Peyer's patch (tissue), 4 donors: ENCODE measurements around the gene ZNF146. TPM values are rescaled to one million over a fixed set of nuclear protein-coding genes. Genes with fewer than 3 reads are reported as not detected.
"Not testable (repeated sequence)": the region's sequence is repeated elsewhere in the genome, so short reads cannot be mapped to it uniquely, and the experiment has no call there.

Experiments used
- DNase-seq, 3 donors: peaks; one replicate each; pipeline ENCODE4 v3.0.0-alpha.2; 2017 to 2019
- H3K27ac ChIP-seq, 4 donors: fragments of 200-600 bp; sonication (generic); one replicate each; pipeline ENCODE4 v1.5.1; 2016 to 2019
- H3K27me3 ChIP-seq, 2 donors: fragments of 200-600 bp; sonication (generic); one replicate each; pipeline ENCODE4 v1.5.1; 2019
- H3K36me3 ChIP-seq, 3 donors: fragments of 200-600 bp; sonication (generic); one replicate each; pipeline ENCODE4 v1.5.1; 2016 to 2019
- H3K4me1 ChIP-seq, 4 donors: fragments of 200-600 bp; sonication (generic); one replicate each; pipeline ENCODE4 v1.5.1; 2016 to 2019
- H3K4me3 ChIP-seq, 4 donors: fragments of 200-600 bp; sonication (generic); 1 replicate in 3 of 4; 2 replicates in 1 of 4; pipeline ENCODE4 v1.5.1; 2016 to 2019; ENCODE audit warnings: mild to moderate bottlenecking in 1 of 4
- H3K9me3 ChIP-seq, 4 donors: fragments of 200-600 bp; sonication (generic); one replicate each; pipeline ENCODE4 v1.5.1; 2016 to 2019; ENCODE audit warnings: mild to moderate bottlenecking in 1 of 4
- POLR2A ChIP-seq, 2 donors: fragments of 450-650 bp; IDR thresholded peaks; one replicate each; pipeline ENCODE4 v1.5.1; 2017; ENCODE audit warnings: antibody characterized with exemption in 2 of 2, mild to moderate bottlenecking in 2 of 2, moderate library complexity in 2 of 2
- total RNA-seq, 4 donors: library from RNA; depleted of rRNA; stranded (reverse); fragments of >200 nt; gene quantifications; one replicate each; pipeline ENCODE4 v1.1.0, GENCODE V29; 2016
- TF ChIP-seq, protein P1 (sequence below), 6 experiments: fragments of 450-650 bp in 4 of 6; fragments of 200-600 bp in 2 of 6; sonication (generic) in 1 of 6; IDR thresholded peaks; one replicate each; pipeline ENCODE4 v1.5.1; 2017 to 2019; ENCODE audit warnings: antibody characterized with exemption in 6 of 6, mild to moderate bottlenecking in 3 of 6, moderate library complexity in 1 of 6

Gene ZNF146
- total RNA-seq, 4 donors from 2014 or later, result 43.2 to 71.0 (median 43.6) TPM

DNA sequence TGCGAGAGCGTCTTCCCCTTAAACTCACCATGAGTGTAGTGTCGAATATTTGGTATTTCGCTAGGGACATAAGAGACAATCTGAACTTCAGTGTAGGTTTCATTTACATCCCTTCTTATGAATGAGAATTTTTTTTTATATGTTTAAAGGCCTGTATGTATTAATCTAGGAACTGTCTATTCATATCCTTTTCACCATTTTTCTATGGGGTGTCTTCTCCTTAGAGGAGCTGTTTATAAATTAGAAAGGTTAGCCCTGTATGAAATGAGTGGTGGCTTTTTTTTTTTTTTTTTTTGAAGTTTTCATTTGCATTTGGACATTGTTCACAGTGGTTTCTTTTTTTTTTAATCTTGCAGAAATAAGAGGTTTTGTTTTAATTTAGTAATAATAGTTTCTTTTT is 7.6 kb downstream of the ZNF146 start:
- peaks cover 0 to 15% (median 0%) of the 10 kb centered on the region in 4 donors for H3K4me1 ChIP-seq
- H3K9me3 ChIP-seq, result peaks cover 0 to under 1% (median 0%) of the 10 kb centered on the region in 4 donors
- H3K36me3 ChIP-seq, result peaks cover 0 to 62% (median 0%) of the 10 kb centered on the region in 3 donors
- H3K27ac ChIP-seq, result no peak overlapping the region
- no peak overlapping the region for H3K4me3 ChIP-seq
- DNase-seq, result no peak
- TF ChIP-seq, protein P1, sequence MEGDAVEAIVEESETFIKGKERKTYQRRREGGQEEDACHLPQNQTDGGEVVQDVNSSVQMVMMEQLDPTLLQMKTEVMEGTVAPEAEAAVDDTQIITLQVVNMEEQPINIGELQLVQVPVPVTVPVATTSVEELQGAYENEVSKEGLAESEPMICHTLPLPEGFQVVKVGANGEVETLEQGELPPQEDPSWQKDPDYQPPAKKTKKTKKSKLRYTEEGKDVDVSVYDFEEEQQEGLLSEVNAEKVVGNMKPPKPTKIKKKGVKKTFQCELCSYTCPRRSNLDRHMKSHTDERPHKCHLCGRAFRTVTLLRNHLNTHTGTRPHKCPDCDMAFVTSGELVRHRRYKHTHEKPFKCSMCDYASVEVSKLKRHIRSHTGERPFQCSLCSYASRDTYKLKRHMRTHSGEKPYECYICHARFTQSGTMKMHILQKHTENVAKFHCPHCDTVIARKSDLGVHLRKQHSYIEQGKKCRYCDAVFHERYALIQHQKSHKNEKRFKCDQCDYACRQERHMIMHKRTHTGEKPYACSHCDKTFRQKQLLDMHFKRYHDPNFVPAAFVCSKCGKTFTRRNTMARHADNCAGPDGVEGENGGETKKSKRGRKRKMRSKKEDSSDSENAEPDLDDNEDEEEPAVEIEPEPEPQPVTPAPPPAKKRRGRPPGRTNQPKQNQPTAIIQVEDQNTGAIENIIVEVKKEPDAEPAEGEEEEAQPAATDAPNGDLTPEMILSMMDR (IDR thresholded peaks at IDR 0.05), result no peak
- TF ChIP-seq POLR2A (IDR thresholded peaks at IDR 0.05), result no peak
- no peaks in the 10 kb centered on the region for H3K27me3 ChIP-seq

DNA sequence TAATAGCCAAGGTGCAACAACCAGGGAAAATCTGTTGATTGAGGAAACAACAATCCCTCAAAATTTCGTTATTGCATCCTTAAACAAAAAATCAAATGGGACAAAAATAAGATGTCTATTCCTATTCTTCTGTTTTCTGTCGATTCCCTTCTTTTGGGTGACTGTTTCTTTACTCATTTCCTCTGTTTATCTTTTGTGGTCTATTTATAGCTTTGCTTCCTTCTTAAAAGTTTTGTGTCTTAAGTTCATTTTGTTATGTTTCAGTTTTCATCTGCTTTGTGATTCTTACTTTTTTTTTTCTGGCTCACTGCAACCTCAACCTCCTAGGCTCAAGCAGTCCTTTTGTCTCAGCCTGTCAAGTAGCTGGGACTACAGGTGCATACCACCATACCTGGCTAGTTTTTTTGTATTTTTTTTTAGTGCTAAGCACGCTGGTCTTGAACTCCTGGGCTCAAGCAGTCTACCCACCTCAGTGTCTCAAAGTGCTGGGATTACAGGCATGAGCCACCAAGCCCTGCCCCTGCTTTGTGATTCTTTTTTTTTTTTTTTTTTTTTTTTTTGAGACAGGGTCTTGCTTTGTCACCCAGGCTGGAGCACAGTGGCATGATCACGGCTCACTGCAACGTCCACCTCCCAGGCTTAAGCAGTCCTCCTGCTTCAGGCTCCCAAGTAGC is 10.4 kb downstream of the ZNF146 start:
- no peak overlapping the region for H3K4me3 ChIP-seq
- peaks cover 0 to 79% (median 7%) of the 10 kb centered on the region in 3 donors for H3K36me3 ChIP-seq
- peaks cover 0 to 15% (median 0%) of the 10 kb centered on the region in 4 donors for H3K4me1 ChIP-seq
- no peak overlapping the region for H3K27ac ChIP-seq
- no peak for DNase-seq
- H3K27me3 ChIP-seq, result no peaks in the 10 kb centered on the region
- peaks cover 0 to 13% (median 0%) of the 10 kb centered on the region in 4 donors for H3K9me3 ChIP-seq
- no peak for TF ChIP-seq POLR2A (IDR thresholded peaks at IDR 0.05)
- TF ChIP-seq, protein P1 (IDR thresholded peaks at IDR 0.05), result no peak

DNA sequence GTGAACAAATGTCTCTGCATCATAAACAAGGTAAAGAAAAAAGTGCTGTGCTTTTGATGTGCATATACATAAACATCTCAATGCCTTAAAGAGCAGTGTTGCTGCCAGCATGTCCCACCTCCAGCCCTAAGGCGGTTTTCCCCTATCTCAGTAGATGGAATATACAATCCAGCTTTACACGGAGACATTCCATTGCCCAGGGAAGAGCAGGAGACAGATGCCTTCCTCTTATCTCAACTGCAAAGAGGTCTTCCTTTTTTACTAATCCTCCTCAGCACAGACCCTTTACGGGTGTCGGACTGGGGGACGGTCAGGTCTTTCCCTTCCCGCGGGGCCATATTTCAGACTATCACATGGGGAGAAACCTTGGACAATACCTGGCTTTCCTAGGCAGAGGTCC is 18.7 kb downstream of the ZNF146 start:
- not testable (repeated sequence) for DNase-seq, H3K4me3 ChIP-seq, H3K27me3 ChIP-seq, H3K4me1 ChIP-seq, H3K27ac ChIP-seq
- peaks cover 0 to 65% (median 19%) of the 10 kb centered on the region in 4 donors for H3K9me3 ChIP-seq
- H3K36me3 ChIP-seq, result peaks cover 0 to 99% (median 33%) of the 10 kb centered on the region in 3 donors

DNA sequence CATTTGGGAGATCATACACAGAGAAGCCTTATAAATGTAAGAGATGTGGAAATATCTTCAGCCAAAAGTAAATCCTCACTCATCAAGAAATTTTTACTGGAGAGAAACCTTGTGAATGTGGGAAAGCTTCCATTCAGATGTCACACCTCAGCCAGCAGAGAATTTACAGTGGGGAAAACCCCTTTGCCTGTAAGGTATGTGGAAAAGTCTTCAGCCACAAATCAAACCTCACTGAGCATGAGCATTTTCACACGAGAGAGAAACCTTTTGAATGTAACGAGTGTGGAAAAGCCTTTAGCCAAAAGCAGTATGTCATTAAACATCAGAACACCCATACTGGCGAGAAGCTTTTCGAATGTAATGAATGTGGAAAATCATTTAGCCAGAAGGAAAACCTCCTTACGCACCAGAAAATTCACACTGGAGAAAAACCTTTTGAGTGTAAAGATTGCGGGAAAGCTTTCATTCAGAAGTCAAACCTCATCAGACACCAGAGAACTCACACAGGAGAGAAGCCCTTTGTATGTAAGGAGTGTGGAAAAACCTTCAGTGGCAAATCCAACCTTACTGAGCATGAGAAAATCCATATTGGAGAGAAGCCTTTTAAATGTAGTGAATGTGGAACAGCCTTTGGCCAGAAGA is 21.5 kb downstream of the ZNF146 start:
- TF ChIP-seq POLR2A (IDR thresholded peaks at IDR 0.05), result no peak
- TF ChIP-seq, protein P1 (IDR thresholded peaks at IDR 0.05), result no peak
- Histone ChIP-seq H3K4me1 (no peaks in the 10 kb centered on the region), H3K9me3 (peaks cover 0 to 64% (median 22%) of the 10 kb centered on the region in 4 donors)

DNA sequence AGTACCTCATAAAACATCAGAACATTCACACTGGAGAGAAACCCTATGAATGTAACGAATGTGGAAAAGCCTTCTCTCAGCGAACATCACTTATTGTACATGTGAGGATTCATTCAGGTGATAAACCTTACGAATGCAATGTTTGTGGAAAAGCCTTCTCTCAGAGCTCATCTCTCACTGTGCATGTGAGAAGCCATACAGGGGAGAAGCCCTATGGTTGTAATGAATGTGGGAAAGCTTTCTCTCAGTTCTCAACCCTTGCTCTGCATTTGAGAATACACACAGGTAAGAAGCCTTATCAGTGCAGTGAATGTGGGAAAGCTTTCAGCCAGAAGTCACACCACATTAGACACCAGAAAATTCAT is 22.0 kb downstream of the ZNF146 start:
- H3K36me3 ChIP-seq, result peaks cover 0 to 81% (median 21%) of the 10 kb centered on the region in 3 donors
- TF ChIP-seq, protein P1 (IDR thresholded peaks at IDR 0.05), result no peak
- no peak for TF ChIP-seq POLR2A (IDR thresholded peaks at IDR 0.05)
- DNase-seq, result no peak
- no peak overlapping the region for H3K27ac ChIP-seq
- H3K4me3 ChIP-seq, result no peak overlapping the region
- no peaks in the 10 kb centered on the region for H3K4me1 ChIP-seq
- H3K9me3 ChIP-seq, result peaks cover 0 to 64% (median 22%) of the 10 kb centered on the region in 4 donors
- no peaks in the 10 kb centered on the region for H3K27me3 ChIP-seq

More for the DNA sequence above, 21.5 kb downstream of the ZNF146 start:
- DNase-seq, result no peak
- Histone ChIP-seq H3K4me3 (no peak overlapping the region), H3K27ac (no peak overlapping the region), H3K36me3 (peaks cover 0 to 86% (median 25%) of the 10 kb centered on the region in 3 donors), H3K27me3 (no peaks in the 10 kb centered on the region)

DNA sequence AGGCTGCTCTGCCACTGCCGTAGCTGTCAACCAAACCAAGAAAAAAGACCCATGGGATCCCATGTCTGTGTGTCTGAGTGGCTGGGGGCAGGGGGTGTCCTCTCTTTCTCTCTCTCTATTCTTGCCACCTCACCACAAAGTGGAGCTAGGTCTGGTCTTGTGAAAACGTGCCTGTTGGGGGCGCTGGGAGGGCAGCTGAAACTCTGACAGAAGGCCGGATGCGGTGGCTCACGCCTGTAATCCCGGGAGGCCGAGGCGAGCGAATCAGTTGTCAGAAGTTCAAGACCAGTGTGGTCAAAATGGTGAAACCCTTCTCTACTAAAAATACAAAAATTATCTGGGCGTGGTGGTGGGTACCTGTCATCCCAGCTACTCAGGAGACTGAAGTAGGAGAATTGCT is 29.2 kb downstream of the ZNF146 start:
- H3K27me3 ChIP-seq, result no peaks in the 10 kb centered on the region
- H3K9me3 ChIP-seq, result peaks cover 0 to 24% (median 9%) of the 10 kb centered on the region in 4 donors
- no peak for TF ChIP-seq POLR2A (IDR thresholded peaks at IDR 0.05)
- TF ChIP-seq, protein P1 (IDR thresholded peaks at IDR 0.05), result no peak
- H3K27ac ChIP-seq, result no peak overlapping the region
- DNase-seq, result no peak
- peaks cover 0 to 11% (median 0%) of the 10 kb centered on the region in 3 donors for H3K36me3 ChIP-seq
- no peak overlapping the region for H3K4me3 ChIP-seq
- H3K4me1 ChIP-seq, result no peaks in the 10 kb centered on the region
